Measurements from ENCODE around the gene DCAF4L1. TPM values are rescaled to one million over a fixed set of nuclear protein-coding genes. Genes with fewer than 3 reads are reported as not detected.

Gene DCAF4L1
- total and polyA plus RNA-seq, 2 donors from 2014 or later = 0.16 to 0.28 TPM

DNA sequence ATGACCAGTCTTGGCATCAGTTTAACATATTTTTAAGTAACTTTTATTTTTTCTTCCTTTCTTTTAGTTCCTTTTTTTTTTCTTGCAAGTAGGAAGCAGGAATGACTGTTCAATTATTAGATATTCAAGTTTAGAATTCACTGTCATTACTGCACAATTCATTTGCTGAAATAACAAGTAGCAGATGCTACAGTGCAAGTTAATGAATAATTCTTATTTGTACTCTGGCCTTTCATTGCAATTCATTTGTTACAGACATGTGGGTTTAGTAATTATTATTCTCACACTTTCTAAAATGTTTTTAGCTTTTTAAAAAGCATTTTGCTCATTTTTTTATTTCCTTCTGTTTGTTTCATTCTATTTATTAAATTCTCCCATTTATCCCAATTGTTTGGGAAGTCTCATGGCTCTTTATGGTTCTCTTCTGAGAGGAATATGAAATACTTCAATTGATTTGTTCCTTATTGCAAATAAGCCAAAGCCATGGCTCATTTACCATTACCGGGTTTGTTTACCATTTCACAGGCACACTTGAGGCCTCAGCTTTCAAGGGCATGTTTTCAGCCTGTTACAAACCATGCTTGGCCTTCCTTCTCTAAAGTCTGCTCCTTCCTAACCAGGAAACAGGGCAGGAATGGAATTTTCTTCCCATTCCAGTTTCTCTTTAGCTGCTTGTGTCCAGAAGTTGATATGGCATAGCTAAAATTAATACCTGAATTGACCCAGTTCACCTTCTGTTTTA lies 4.6 kb upstream of the DCAF4L1 start:
- H3K36me3 ChIP-seq (ENCODE audit: control insufficient read depth in 2 of 3, insufficient read depth in 3 of 3, low read length in 3 of 3) = no peaks in the 10 kb centered on the region
- no peak overlapping the region for H3K9ac ChIP-seq (ENCODE audit: low read length in 3 of 3)
- peak overlapping the region in 1 of 3 donors; percentile 9 for H3K4me3 ChIP-seq (ENCODE audit: low read length in 3 of 3)
- no peaks in the 10 kb centered on the region for H3K9me3 ChIP-seq (ENCODE audit: control insufficient read depth in 2 of 3, insufficient read depth in 1 of 3, low read length in 3 of 3)
- H3K27ac ChIP-seq (ENCODE audit: low read depth in 2 of 2, low read length in 2 of 2) = peak overlapping the region; percentile 48 to 61
- H3K27me3 ChIP-seq (ENCODE audit: control insufficient read depth, insufficient read depth, low read length) = no peaks in the 10 kb centered on the region
- FAIRE-seq = peak; percentile 69
- intact Hi-C loops (cut with DNase I) = no loop called here
- peaks cover 0 to 20% (median 10%) of the 10 kb centered on the region in 3 donors for H3K4me1 ChIP-seq (ENCODE audit: control insufficient read depth in 2 of 3, insufficient read depth in 2 of 3, low read depth in 1 of 3, low read length in 3 of 3)
- no peak for TF ChIP-seq CTCF (IDR thresholded peaks at IDR 0.05; ENCODE audit: borderline replicate concordance, extremely low read depth, insufficient read depth)
- DNase-seq = peak in 2 of 5 donors; percentile 12 to 31

GRCh38 chr4:41977709-41978108 lies 3.8 kb upstream of the DCAF4L1 start:
- TF ChIP-seq CTCF (IDR thresholded peaks at IDR 0.05; ENCODE audit: borderline replicate concordance, extremely low read depth, insufficient read depth) = no peak
- DNase-seq (no peak), FAIRE-seq (no peak)
- Histone ChIP-seq H3K27me3 (ENCODE audit: control insufficient read depth, insufficient read depth, low read length) (no peaks in the 10 kb centered on the region), H3K4me3 (ENCODE audit: low read length in 3 of 3) (no peak overlapping the region), H3K36me3 (ENCODE audit: control insufficient read depth in 2 of 3, insufficient read depth in 3 of 3, low read length in 3 of 3) (no peaks in the 10 kb centered on the region), H3K9me3 (ENCODE audit: control insufficient read depth in 2 of 3, insufficient read depth in 1 of 3, low read length in 3 of 3) (no peaks in the 10 kb centered on the region), H3K27ac (ENCODE audit: low read depth in 2 of 2, low read length in 2 of 2) (peak overlapping the region; percentile 48 to 61), H3K4me1 (ENCODE audit: control insufficient read depth in 2 of 3, insufficient read depth in 2 of 3, low read depth in 1 of 3, low read length in 3 of 3) (peaks cover 0 to 20% (median 10%) of the 10 kb centered on the region in 3 donors), H3K9ac (ENCODE audit: low read length in 3 of 3) (no peak overlapping the region)
- intact Hi-C loops (cut with DNase I) = no loop called here

- FAIRE-seq = no peak
- Histone ChIP-seq H3K4me1 (ENCODE audit: control insufficient read depth in 2 of 3, insufficient read depth in 2 of 3, low read depth in 1 of 3, low read length in 3 of 3) (peaks cover 0 to 6% (median 5%) of the 10 kb centered on the region in 3 donors), H3K36me3 (ENCODE audit: control insufficient read depth in 2 of 3, insufficient read depth in 3 of 3, low read length in 3 of 3) (no peaks in the 10 kb centered on the region), H3K27ac (ENCODE audit: low read depth in 2 of 2, low read length in 2 of 2) (no peak overlapping the region), H3K27me3 (ENCODE audit: control insufficient read depth, insufficient read depth, low read length) (no peaks in the 10 kb centered on the region), H3K4me3 (ENCODE audit: low read length in 3 of 3) (no peak overlapping the region), H3K9me3 (ENCODE audit: control insufficient read depth in 2 of 3, insufficient read depth in 1 of 3, low read length in 3 of 3) (no peaks in the 10 kb centered on the region), H3K9ac (ENCODE audit: low read length in 3 of 3) (no peak overlapping the region)
- DNase-seq = no peak
- intact Hi-C loops (cut with DNase I) = no loop called here
- no peak for TF ChIP-seq CTCF (IDR thresholded peaks at IDR 0.05; ENCODE audit: borderline replicate concordance, extremely low read depth, insufficient read depth)
Measured at GRCh38 chr4:41982716-41983115, 1.2 kb downstream of the DCAF4L1 start.
